ENCODE results near the gene EFCAB9.

Gene EFCAB9

DNA sequence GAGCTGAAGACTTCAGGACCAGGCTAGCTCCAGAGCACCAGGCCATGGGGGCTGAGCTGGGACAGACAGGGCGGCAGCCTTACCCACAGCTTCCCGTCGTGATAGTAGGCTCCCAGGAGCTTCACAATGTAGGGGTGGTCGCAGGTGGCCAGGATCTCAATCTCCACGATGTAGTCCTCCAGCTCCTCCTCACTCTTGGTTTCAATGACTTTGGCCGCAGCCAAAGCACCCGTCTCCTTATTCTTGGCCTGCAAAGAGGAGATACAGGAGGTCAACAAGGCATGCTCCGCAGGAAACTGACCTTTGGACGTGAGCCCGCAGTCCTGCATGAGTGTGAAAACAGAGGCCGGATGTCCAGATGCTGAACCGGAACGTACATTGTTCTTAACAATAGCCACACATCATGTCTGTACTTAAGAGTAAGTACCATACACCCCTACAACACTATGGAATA, 37.4 kb upstream of the EFCAB9 start:
- no peak for DNase-seq
- Mint-ChIP-seq H3K27ac (peak overlapping the region; percentile 55), H3K36me3 (peaks cover 75% of the 10 kb centered on the region), H3K4me1 (peaks cover 62% of the 10 kb centered on the region), H3K9me3 (no peaks in the 10 kb centered on the region), H3K27me3 (no peaks in the 10 kb centered on the region), H3K4me3 (no peak overlapping the region)
- CTCF ChIA-PET, result interaction anchor here (1.0 to 1.4 kb wide), 2 partner anchors 11 to 26 kb away, joined by 3 to 5 read pairs; no protein-coding TSS in a partner anchor

DNA sequence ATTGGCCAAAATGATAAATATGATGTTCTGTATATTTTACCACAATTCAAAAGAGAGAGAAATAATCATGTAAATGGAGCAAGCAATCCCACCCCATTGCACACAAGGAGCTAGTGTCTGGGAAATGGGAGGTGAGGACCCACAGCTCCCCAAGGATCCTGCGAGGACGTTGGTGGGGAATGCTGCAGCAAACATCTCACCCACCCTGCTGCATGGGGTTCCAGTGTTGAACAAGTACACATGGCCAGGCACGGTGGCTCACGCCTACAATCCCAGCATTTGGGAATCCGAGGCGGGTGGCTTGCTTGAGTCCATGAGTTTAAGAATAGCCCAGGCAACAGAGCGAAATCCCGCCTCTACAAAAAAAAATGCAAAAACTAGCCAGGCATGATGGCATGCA, 35.0 kb upstream of the EFCAB9 start:
- Mint-ChIP-seq H3K4me3 (no peak overlapping the region), H3K9me3 (no peaks in the 10 kb centered on the region), H3K27ac (peak overlapping the region; percentile 79), H3K4me1 (peaks cover 57% of the 10 kb centered on the region), H3K27me3 (no peaks in the 10 kb centered on the region), H3K36me3 (peaks cover 58% of the 10 kb centered on the region)
- no peak for DNase-seq
- CTCF ChIA-PET, result interaction anchor here (1.1 kb wide), 1 partner anchor 30 kb away, joined by 4 read pairs; no protein-coding TSS in a partner anchor

DNA sequence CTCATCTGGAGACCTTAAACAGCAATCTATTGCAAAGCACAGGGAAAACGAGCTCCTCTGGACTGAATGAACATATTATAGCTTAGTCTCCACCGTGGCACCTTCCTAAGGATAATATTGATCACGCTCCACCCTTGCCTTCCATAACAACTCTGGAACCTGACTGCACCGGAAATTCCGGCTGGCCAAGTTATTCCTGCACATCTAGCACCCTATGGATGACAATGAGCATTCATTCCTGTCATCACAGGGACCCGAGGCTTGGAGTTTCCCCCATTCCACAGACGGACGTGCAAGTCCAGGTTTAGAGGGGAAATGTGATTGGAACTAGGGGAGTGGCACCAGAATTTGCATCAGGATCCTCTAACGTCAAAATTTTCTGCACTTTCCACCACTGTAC, 33.5 kb upstream of the EFCAB9 start:
- Mint-ChIP-seq H3K4me1 (peaks cover 54% of the 10 kb centered on the region), H3K27me3 (no peaks in the 10 kb centered on the region), H3K36me3 (peaks cover 50% of the 10 kb centered on the region), H3K27ac (peak overlapping the region; percentile 73), H3K9me3 (no peaks in the 10 kb centered on the region), H3K4me3 (no peak overlapping the region)
- CTCF ChIA-PET, result no interaction called here
- no peak for DNase-seq

DNA sequence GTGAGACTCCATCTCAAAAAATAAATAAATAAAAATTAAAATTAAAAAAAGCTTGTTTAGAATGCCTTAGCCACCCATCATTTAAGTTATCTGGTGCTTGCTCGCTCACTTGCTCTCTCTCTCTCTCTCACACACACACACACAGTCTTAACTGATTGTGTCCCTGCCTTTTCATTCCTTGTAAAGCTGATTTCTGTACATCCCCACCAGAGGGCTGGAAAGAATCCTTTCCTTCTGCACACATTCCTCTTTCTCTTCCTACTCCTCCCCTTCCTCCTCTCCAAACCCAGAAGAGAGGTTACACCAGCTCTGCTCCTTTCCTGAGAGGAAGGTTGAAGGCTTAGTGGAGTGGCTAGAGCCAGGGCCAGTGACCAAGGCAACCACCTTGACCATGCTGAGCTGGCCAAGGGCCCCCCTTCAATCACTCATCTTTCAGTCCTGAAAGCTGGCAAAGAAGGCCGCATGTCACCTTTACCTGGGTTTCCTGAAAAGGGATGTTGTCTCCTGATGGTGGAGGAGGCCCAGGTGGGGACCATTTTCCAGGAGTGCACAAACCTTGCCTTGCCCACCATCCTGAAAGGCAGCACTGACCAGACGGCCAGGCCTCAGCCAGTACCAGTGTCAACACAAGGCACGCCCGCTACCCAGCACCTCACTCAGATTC, 31.5 kb upstream of the EFCAB9 start:
- Mint-ChIP-seq H3K27me3 (no peaks in the 10 kb centered on the region), H3K4me3 (no peak overlapping the region), H3K27ac (no peak overlapping the region), H3K4me1 (peaks cover 63% of the 10 kb centered on the region), H3K36me3 (peaks cover 43% of the 10 kb centered on the region), H3K9me3 (no peaks in the 10 kb centered on the region)
- peak; percentile 6 for DNase-seq
- CTCF ChIA-PET, result interaction anchor here (0.6 to 2.1 kb wide), 5 partner anchors 10 to 26 kb away, joined by 3 to 10 read pairs (median 4); no protein-coding TSS in a partner anchor

DNA sequence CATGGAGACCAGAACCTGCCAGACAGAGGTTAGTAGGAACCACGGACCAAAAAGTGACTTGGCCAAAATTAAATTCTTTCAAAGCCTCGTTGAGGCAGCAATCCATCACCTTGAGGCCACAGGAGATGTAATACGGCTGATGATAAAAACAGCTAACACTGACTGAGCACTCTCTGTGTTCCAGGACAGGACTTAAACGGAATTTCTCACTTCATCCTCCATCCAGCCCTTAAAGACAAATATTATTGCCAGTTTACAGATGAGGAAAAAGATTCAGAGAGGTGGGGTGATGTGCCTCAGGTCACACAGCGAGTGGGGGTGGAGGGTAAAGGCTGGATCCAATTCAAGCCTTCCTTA, 31.0 kb upstream of the EFCAB9 start:
- H3K4me3 Mint-ChIP-seq, result no peak overlapping the region
- H3K36me3 Mint-ChIP-seq, result peaks cover 39% of the 10 kb centered on the region
- peaks cover 67% of the 10 kb centered on the region for H3K4me1 Mint-ChIP-seq
- DNase-seq, result no peak
- no peak overlapping the region for H3K27ac Mint-ChIP-seq
- H3K27me3 Mint-ChIP-seq, result no peaks in the 10 kb centered on the region
- CTCF ChIA-PET, result interaction anchor here (1.5 to 2.1 kb wide), 2 partner anchors 10 to 27 kb away, joined by 3 to 10 read pairs; no protein-coding TSS in a partner anchor
- no peaks in the 10 kb centered on the region for H3K9me3 Mint-ChIP-seq

DNA sequence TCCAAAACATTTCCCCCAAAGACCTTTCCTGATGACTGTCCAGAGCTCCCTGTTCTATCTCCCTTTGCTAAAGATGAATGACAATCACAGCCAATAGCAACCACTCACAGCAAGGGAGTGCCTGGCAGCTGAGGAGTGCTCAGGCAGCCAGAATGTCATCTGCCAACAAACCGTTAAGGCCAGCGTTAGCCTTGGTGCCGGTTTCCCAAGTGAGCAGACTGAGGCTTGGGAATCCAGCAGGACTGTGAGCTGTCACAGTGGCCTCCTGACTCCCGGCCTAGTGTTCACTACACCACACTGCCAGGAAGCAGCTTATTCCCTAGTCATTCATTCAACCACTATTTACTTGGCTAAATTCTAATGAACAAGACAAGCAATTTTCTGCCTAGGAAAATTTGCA, 30.6 kb upstream of the EFCAB9 start:
- CTCF ChIA-PET, result interaction anchor here (2.1 kb wide), 1 partner anchor 10 kb away, joined by 10 read pairs; no protein-coding TSS in a partner anchor
- DNase-seq, result no peak
- peaks cover 68% of the 10 kb centered on the region for H3K4me1 Mint-ChIP-seq

DNA sequence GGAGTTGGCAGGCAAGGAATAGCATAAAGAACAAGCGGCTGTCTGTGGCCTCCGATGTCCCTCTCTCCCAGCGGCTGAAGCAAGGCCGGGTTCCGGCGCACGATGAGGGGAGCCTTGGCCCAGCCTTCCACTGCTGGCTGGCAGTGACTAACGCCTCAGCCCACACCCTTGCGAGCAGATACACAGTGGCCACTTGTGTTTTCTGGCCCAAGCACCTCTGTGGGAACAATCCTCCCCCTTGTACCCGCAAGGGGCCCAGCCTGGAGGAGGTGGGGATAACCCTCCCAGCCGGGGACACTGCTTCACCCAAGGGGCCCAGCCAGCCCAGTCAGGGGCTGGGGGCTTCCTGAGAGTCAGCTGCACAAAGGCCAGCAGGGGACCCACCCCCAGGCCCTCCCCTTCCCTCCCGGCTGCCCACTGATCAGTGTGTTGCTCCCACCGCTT, 29.2 kb upstream of the EFCAB9 start:
- no peaks in the 10 kb centered on the region for H3K27me3 Mint-ChIP-seq
- peaks cover 38% of the 10 kb centered on the region for H3K36me3 Mint-ChIP-seq
- CTCF ChIA-PET, result no interaction called here
- H3K27ac Mint-ChIP-seq, result no peak overlapping the region
- H3K9me3 Mint-ChIP-seq, result no peaks in the 10 kb centered on the region
- H3K4me3 Mint-ChIP-seq, result no peak overlapping the region
- H3K4me1 Mint-ChIP-seq, result peaks cover 72% of the 10 kb centered on the region
- no peak for DNase-seq

More for the DNA sequence above, 30.6 kb upstream of the EFCAB9 start:
- no peak overlapping the region for H3K27ac Mint-ChIP-seq
- peaks cover 36% of the 10 kb centered on the region for H3K36me3 Mint-ChIP-seq
- H3K4me3 Mint-ChIP-seq, result no peak overlapping the region
- no peaks in the 10 kb centered on the region for H3K9me3 Mint-ChIP-seq
- no peaks in the 10 kb centered on the region for H3K27me3 Mint-ChIP-seq

DNA sequence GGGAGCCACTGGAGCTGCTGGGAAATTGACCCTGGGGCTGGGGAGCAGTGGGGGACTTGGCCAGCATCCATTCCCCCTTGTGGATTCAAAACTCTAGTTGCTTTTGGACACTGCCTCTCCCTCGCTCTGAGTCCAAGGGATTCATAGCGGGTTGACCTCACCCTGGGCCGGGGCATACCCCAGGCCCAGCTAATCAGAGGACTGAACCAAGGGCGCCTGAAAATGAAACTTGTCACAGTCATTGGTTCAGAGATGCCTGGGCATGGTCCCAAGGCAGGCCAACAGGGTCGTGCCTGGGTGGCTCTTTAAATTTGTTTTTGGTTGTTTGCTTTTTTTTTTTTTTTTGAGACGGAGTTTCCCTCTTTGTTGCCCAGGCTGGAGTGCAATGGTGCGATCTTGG, 28.5 kb upstream of the EFCAB9 start:
- H3K36me3 Mint-ChIP-seq, result peaks cover 44% of the 10 kb centered on the region
- H3K27me3 Mint-ChIP-seq, result no peaks in the 10 kb centered on the region
- no peak overlapping the region for H3K27ac Mint-ChIP-seq
- no peak for DNase-seq
- no peak overlapping the region for H3K4me3 Mint-ChIP-seq
- peaks cover 75% of the 10 kb centered on the region for H3K4me1 Mint-ChIP-seq
- H3K9me3 Mint-ChIP-seq, result no peaks in the 10 kb centered on the region
- CTCF ChIA-PET, result interaction anchor here (1.0 kb wide), 1 partner anchor 9 kb away, joined by 3 read pairs; no protein-coding TSS in a partner anchor

DNA sequence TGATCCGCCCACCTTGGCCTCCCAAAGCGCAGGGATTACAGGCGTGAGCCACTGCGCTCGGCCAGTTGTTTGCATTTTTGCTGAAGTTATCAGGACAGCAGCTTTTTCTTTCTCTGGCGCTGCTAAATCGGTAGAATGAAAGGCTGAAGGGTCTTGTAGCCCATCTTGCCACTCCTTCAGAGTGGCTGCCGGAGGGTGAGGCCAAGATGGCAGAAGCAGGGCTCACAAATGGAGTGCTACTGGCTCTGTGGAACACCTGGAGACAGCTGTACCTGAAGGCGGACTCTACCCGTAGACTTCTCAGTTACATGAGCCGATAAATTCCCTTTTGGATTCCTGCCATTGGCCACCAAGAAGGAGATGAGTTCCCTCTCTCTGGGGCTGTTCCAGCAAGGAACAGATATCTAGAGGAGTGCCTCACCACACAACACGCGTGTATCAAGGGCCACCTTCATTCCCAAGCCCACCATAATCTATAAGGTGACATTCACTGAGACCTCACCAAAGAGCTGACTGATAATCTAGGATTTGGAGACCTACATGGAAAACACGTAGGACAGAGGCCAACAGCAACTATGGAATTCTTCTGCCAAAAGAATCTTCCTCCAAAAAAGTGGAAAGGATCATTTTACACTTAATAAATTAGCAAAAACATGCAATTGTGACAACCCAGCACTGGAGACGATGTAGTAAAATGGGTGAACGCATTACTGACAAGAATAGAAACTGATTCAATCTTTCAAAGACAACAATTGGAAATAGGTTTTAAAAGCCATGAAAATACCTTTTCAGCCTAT, 27.7 kb upstream of the EFCAB9 start:
- no peaks in the 10 kb centered on the region for H3K9me3 Mint-ChIP-seq
- CTCF ChIA-PET, result interaction anchor here (0.6 to 2.2 kb wide), 3 partner anchors 8 to 48 kb away, joined by 3 to 5 read pairs (median 3); no protein-coding TSS in a partner anchor
- no peak overlapping the region for H3K4me3 Mint-ChIP-seq
- peaks cover 77% of the 10 kb centered on the region for H3K4me1 Mint-ChIP-seq
- H3K27ac Mint-ChIP-seq, result no peak overlapping the region
- no peaks in the 10 kb centered on the region for H3K27me3 Mint-ChIP-seq
- peaks cover 46% of the 10 kb centered on the region for H3K36me3 Mint-ChIP-seq
- DNase-seq, result no peak

DNA sequence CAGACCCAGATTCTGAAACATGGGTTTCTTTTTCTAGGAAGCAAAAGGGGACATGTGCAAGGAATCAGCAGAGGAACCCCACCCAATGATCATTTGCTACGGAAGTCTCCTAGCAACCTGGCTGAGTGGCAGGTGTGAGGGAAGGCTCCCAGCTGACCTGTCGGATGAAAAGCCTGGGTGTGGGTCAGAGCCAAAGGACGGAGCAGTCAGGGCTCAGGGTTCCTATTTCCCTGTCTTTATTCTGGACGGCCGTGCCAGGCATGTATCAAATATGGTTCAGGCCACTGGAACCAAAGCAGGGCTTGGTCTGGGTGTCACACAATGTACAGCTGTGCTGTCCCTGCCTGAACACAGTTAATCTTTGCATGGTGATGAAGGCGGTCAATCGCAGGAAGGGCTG, 26.1 kb upstream of the EFCAB9 start:
- peaks cover 81% of the 10 kb centered on the region for H3K4me1 Mint-ChIP-seq

DNA sequence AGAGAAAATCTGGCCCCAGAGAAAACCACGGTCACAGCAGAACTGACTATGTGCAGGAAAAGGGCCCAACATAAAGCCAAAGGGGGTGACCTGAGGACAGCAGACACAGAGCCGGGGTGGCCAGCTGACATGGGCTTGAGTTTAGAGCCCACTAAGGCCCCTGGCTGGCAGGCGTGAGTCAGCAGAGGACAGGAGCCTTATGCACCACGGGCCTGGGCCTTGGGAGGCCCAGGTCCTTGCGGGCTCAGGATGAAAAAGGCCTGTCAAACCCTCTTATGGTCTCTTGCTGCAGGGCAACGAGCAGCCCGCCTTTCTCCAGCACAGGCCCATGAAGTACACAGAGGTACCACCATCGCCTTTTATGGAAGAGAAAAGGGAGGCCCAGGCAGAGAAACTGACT, 25.7 kb upstream of the EFCAB9 start:
- no peak overlapping the region for H3K4me3 Mint-ChIP-seq
- no peaks in the 10 kb centered on the region for H3K27me3 Mint-ChIP-seq
- DNase-seq, result no peak
- H3K9me3 Mint-ChIP-seq, result no peaks in the 10 kb centered on the region
- H3K27ac Mint-ChIP-seq, result no peak overlapping the region
- CTCF ChIA-PET, result interaction anchor here (1.0 to 2.2 kb wide), 2 partner anchors 12 to 14 kb away, joined by 3 to 5 read pairs; no protein-coding TSS in a partner anchor
- peaks cover 51% of the 10 kb centered on the region for H3K36me3 Mint-ChIP-seq
- H3K4me1 Mint-ChIP-seq, result peaks cover 81% of the 10 kb centered on the region

More for the DNA sequence above, 26.1 kb upstream of the EFCAB9 start:
- Mint-ChIP-seq H3K27ac (no peak overlapping the region), H3K9me3 (no peaks in the 10 kb centered on the region), H3K4me3 (no peak overlapping the region), H3K27me3 (no peaks in the 10 kb centered on the region), H3K36me3 (peaks cover 48% of the 10 kb centered on the region)
- CTCF ChIA-PET, result interaction anchor here (1.0 to 2.2 kb wide), 2 partner anchors 12 to 15 kb away, joined by 3 to 5 read pairs; no protein-coding TSS in a partner anchor
- no peak for DNase-seq

DNA sequence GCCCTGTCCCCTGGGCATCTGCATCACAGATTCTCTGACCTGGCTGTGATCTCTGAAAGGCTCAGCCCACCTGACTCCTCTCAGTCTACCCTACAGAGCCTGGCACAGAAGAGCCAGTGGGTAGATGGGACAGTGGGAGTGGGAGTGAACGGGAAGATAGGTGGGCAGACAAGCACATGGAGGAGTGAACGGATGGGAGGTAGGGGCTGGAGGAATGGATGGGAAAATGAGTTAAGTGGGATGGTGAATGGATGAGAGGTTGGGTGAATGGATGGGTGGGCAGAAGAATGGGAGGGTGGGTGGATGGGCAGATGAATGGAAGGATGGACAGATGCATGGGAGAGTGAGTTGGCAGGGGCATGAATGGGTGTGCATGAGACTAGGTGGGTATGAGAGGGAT, 24.8 kb upstream of the EFCAB9 start:
- no peaks in the 10 kb centered on the region for H3K9me3 Mint-ChIP-seq
- H3K27me3 Mint-ChIP-seq, result no peaks in the 10 kb centered on the region
- DNase-seq, result no peak
- peaks cover 57% of the 10 kb centered on the region for H3K36me3 Mint-ChIP-seq
- H3K4me1 Mint-ChIP-seq, result peaks cover 84% of the 10 kb centered on the region
- no peak overlapping the region for H3K4me3 Mint-ChIP-seq
- CTCF ChIA-PET, result no interaction called here
- H3K27ac Mint-ChIP-seq, result peak overlapping the region; percentile 74

DNA sequence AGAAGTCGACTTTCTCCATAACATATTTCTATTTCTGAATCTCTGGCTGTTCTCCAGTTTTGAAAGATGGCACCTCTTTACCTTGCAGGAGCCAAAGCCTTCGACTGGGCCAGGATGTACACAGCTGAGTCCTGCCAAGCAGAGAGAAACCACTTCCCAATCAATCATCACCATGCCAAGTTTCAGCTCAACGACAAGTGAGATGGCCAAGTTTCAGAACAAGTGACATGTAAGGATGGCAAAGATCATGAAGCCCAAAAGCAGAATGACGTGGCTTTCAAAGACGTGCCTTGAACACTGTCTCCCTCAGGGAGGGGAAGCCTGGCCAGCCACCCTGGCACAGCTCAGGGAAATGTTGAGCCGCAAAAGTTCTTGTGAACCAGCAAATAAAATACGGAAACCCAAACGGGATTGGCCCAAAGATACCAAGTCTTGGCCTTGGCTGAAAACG, 23.7 kb upstream of the EFCAB9 start:
- peaks cover 64% of the 10 kb centered on the region for H3K36me3 Mint-ChIP-seq
- CTCF ChIA-PET, result interaction anchor here (1.4 kb wide), 1 partner anchor 59 kb away, joined by 3 read pairs; no protein-coding TSS in a partner anchor

DNA sequence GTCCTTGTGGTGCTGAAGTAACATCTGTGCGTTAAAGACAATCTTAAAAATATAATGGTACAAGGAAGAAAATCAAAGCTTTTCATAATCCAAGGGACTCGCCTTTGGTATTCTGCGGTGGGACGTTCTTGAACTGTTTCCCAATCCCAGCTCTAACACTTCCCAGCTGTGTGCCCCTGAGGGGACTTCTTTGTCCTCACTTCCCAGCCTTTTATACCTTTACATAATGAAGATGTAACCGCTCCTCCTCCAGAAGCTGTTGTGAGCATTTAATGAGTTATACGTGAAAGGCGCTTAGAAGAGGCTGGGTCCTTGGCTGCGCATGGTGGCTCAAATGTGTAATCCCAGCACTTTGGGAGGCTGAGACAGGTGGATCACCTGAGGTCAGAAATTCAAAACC, 22.9 kb upstream of the EFCAB9 start:
- peaks cover 86% of the 10 kb centered on the region for H3K4me1 Mint-ChIP-seq
- no peak overlapping the region for H3K4me3 Mint-ChIP-seq
- no peaks in the 10 kb centered on the region for H3K9me3 Mint-ChIP-seq
- H3K27ac Mint-ChIP-seq, result no peak overlapping the region
- CTCF ChIA-PET, result interaction anchor here (1.1 to 1.4 kb wide), 2 partner anchors 57 to 60 kb away, joined by 3 read pairs; no protein-coding TSS in a partner anchor
- H3K36me3 Mint-ChIP-seq, result peaks cover 70% of the 10 kb centered on the region
- DNase-seq, result no peak
- H3K27me3 Mint-ChIP-seq, result no peaks in the 10 kb centered on the region

More for the DNA sequence above, 23.7 kb upstream of the EFCAB9 start:
- H3K4me3 Mint-ChIP-seq, result no peak overlapping the region
- peak overlapping the region; percentile 53 for H3K27ac Mint-ChIP-seq
- peak; percentile 6 for DNase-seq
- H3K9me3 Mint-ChIP-seq, result no peaks in the 10 kb centered on the region
- H3K27me3 Mint-ChIP-seq, result no peaks in the 10 kb centered on the region
- H3K4me1 Mint-ChIP-seq, result peaks cover 83% of the 10 kb centered on the region
